Epithelial cell of esophagus (primary cell): ENCODE results near the gene SH3PXD2A.

ENCODE experiments used
- DNase-seq: peaks from one replicate; pipeline ENCODE4 v3.0.0; 2010; ENCODE audit warnings: low read depth
- H3K4me3 ChIP-seq: 2 replicates; pipeline ENCODE4 v1.5.1; 2011; ENCODE audit warnings: mild to moderate bottlenecking, low read length, control low read depth
- CTCF ChIP-seq: IDR thresholded peaks from 2 replicates; pipeline ENCODE4 v1.5.1; 2011; ENCODE audit warnings: low read depth, mild to moderate bottlenecking, low read length, control low read depth, inconsistent platforms; ENCODE audit not compliant: insufficient read depth; ENCODE audit errors: missing control alignments

The SH3PXD2A gene

GRCh38 chr10:103822107-103822716, 33.2 kb downstream of the SH3PXD2A start:
- no peak for TF ChIP-seq CTCF
- H3K4me3 ChIP-seq: no peak overlapping the region
- no peak for DNase-seq

- TF ChIP-seq CTCF: no peak
- no peak for DNase-seq
- H3K4me3 ChIP-seq: no peak overlapping the region
These were observed 35.0 kb downstream of the SH3PXD2A start for GRCh38 chr10:103820101-103821062.

- H3K4me3 ChIP-seq: no peak overlapping the region
- no peak for TF ChIP-seq CTCF
- no peak for DNase-seq
These were observed 35.9 kb downstream of the SH3PXD2A start for GRCh38 chr10:103819493-103819892.

GRCh38 chr10:103818765-103819374, 36.5 kb downstream of the SH3PXD2A start:
- H3K4me3 ChIP-seq: no peak overlapping the region
- no peak for DNase-seq
- no peak for TF ChIP-seq CTCF

- DNase-seq: no peak
- H3K4me3 ChIP-seq: no peak overlapping the region
- no peak for TF ChIP-seq CTCF
These were observed 37.3 kb downstream of the SH3PXD2A start for GRCh38 chr10:103818105-103818504.

GRCh38 chr10:103816431-103816830, 38.9 kb downstream of the SH3PXD2A start:
- no peak overlapping the region for H3K4me3 ChIP-seq
- TF ChIP-seq CTCF: no peak
- DNase-seq: peak; percentile 74
